ENCODE results near the gene RAPGEF1. TPM values are rescaled to one million over a fixed set of nuclear protein-coding genes. Genes with fewer than 3 reads are reported as not detected.

Gene RAPGEF1
- polyA plus RNA-seq, 1 donor from 2014 or later: 23.6 TPM

DNA sequence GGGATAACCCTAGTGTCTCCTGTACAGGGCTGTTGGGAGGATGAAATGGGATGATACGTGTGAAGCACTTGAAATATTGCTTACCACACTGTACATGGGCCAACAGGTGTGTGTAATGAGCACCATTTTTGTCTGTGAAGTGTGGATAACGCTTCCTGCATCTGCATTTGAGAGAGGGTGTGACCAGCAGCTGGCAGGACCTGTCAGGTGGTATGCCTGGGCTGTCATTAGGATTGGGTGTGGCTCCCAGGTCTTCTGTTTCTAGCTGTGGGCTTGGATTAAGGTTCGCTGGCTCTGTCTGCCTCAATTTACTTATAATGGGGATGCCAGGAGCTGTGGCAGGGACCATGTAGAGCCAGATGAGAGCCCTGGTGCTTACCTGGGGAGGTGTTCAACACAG, 120.2 kb downstream of the RAPGEF1 start:
- Histone ChIP-seq H3K4me2 (ENCODE audit: low read length) (no peak overlapping the region), H2AFZ (ENCODE audit: low read depth, low read length) (no peak overlapping the region), H3K27me3 (ENCODE audit: insufficient read depth, low read depth, low read length) (no peaks in the 10 kb centered on the region), H3K79me2 (replicated peaks; ENCODE audit: insufficient read depth, low read length) (no peaks in the 10 kb centered on the region), H4K20me1 (ENCODE audit: insufficient read depth) (no peaks in the 10 kb centered on the region), H3K27ac (ENCODE audit: low read length) (no peak overlapping the region), H3K36me3 (ENCODE audit: insufficient read depth, low read length) (no peaks in the 10 kb centered on the region), H3K9me3 (ENCODE audit: low read length) (no peaks in the 10 kb centered on the region), H3F3A (ENCODE audit: insufficient read depth, low read length, poor library complexity, severe bottlenecking) (no peaks in the 10 kb centered on the region), H3K9me2 (ENCODE audit: insufficient read depth, low read length) (no peaks in the 10 kb centered on the region), H3K9ac (ENCODE audit: low read length) (no peak overlapping the region), H3K4me3 (ENCODE audit: low read length) (no peak overlapping the region)
- TF ChIP-seq, protein P1, sequence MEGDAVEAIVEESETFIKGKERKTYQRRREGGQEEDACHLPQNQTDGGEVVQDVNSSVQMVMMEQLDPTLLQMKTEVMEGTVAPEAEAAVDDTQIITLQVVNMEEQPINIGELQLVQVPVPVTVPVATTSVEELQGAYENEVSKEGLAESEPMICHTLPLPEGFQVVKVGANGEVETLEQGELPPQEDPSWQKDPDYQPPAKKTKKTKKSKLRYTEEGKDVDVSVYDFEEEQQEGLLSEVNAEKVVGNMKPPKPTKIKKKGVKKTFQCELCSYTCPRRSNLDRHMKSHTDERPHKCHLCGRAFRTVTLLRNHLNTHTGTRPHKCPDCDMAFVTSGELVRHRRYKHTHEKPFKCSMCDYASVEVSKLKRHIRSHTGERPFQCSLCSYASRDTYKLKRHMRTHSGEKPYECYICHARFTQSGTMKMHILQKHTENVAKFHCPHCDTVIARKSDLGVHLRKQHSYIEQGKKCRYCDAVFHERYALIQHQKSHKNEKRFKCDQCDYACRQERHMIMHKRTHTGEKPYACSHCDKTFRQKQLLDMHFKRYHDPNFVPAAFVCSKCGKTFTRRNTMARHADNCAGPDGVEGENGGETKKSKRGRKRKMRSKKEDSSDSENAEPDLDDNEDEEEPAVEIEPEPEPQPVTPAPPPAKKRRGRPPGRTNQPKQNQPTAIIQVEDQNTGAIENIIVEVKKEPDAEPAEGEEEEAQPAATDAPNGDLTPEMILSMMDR (IDR thresholded peaks at IDR 0.05; ENCODE audit: poor library complexity, severe bottlenecking): no peak
- no peak for TF ChIP-seq MXI1 (conservative IDR thresholded peaks at IDR 0.05; ENCODE audit: poor library complexity, severe bottlenecking)
- no peak for TF ChIP-seq TAF1 (IDR thresholded peaks at IDR 0.05; ENCODE audit: low read depth)
- no peak for TF ChIP-seq RAD21 (conservative IDR thresholded peaks at IDR 0.05)
- TF ChIP-seq, protein P2, sequence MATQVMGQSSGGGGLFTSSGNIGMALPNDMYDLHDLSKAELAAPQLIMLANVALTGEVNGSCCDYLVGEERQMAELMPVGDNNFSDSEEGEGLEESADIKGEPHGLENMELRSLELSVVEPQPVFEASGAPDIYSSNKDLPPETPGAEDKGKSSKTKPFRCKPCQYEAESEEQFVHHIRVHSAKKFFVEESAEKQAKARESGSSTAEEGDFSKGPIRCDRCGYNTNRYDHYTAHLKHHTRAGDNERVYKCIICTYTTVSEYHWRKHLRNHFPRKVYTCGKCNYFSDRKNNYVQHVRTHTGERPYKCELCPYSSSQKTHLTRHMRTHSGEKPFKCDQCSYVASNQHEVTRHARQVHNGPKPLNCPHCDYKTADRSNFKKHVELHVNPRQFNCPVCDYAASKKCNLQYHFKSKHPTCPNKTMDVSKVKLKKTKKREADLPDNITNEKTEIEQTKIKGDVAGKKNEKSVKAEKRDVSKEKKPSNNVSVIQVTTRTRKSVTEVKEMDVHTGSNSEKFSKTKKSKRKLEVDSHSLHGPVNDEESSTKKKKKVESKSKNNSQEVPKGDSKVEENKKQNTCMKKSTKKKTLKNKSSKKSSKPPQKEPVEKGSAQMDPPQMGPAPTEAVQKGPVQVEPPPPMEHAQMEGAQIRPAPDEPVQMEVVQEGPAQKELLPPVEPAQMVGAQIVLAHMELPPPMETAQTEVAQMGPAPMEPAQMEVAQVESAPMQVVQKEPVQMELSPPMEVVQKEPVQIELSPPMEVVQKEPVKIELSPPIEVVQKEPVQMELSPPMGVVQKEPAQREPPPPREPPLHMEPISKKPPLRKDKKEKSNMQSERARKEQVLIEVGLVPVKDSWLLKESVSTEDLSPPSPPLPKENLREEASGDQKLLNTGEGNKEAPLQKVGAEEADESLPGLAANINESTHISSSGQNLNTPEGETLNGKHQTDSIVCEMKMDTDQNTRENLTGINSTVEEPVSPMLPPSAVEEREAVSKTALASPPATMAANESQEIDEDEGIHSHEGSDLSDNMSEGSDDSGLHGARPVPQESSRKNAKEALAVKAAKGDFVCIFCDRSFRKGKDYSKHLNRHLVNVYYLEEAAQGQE (IDR thresholded peaks at IDR 0.05; ENCODE audit: borderline replicate concordance): no peak
- no peak for TF ChIP-seq SMC3 (conservative IDR thresholded peaks at IDR 0.05; ENCODE audit: poor library complexity)
- TF ChIP-seq POLR2AphosphoS5 (IDR thresholded peaks at IDR 0.05): no peak
- no peak for TF ChIP-seq EZH2 (IDR thresholded peaks at IDR 0.05; ENCODE audit: borderline replicate concordance, insufficient read depth, low read length, poor library complexity, severe bottlenecking)
- TF ChIP-seq EP300 (conservative IDR thresholded peaks at IDR 0.05; ENCODE audit: poor library complexity, severe bottlenecking): no peak

DNA sequence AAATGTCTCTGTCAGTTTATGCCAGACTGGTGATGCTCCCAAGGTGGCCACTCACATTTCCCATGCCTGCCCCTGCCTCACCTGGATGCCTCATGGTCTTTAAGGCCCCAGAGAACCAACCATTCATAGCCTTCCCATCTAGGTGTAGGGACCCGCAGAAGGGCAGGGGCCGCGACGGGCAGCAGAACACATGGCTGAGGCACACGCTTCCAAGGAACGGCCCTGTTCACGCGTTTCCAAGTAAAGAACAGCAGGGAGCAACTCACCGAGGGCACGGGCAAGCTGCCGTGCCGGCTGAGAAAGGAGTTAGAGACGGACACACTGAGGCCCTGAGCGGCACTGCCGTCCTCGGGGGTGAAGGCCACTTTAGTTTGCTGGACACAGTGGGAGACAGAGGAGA, 121.1 kb downstream of the RAPGEF1 start:
- no peaks in the 10 kb centered on the region for H3K27me3 ChIP-seq (ENCODE audit: insufficient read depth, low read depth, low read length)
- H3K36me3 ChIP-seq (ENCODE audit: insufficient read depth, low read length): no peaks in the 10 kb centered on the region

More for the DNA sequence above, 121.1 kb downstream of the RAPGEF1 start:
- Histone ChIP-seq H3F3A (ENCODE audit: insufficient read depth, low read length, poor library complexity, severe bottlenecking) (no peaks in the 10 kb centered on the region), H3K79me2 (replicated peaks; ENCODE audit: insufficient read depth, low read length) (no peaks in the 10 kb centered on the region), H3K9me2 (ENCODE audit: insufficient read depth, low read length) (no peaks in the 10 kb centered on the region), H3K4me2 (ENCODE audit: low read length) (no peak overlapping the region), H2AFZ (ENCODE audit: low read depth, low read length) (no peak overlapping the region), H3K9me3 (ENCODE audit: low read length) (no peaks in the 10 kb centered on the region), H4K20me1 (ENCODE audit: insufficient read depth) (no peaks in the 10 kb centered on the region), H3K4me3 (ENCODE audit: low read length) (no peak overlapping the region), H3K27ac (ENCODE audit: low read length) (no peak overlapping the region), H3K9ac (ENCODE audit: low read length) (no peak overlapping the region)
- TF ChIP-seq EZH2 (IDR thresholded peaks at IDR 0.05; ENCODE audit: borderline replicate concordance, insufficient read depth, low read length, poor library complexity, severe bottlenecking): no peak
- TF ChIP-seq SMC3 (conservative IDR thresholded peaks at IDR 0.05; ENCODE audit: poor library complexity): no peak
- TF ChIP-seq MXI1 (conservative IDR thresholded peaks at IDR 0.05; ENCODE audit: poor library complexity, severe bottlenecking): no peak
- TF ChIP-seq, protein P1 (IDR thresholded peaks at IDR 0.05; ENCODE audit: poor library complexity, severe bottlenecking): no peak
- no peak for TF ChIP-seq EP300 (conservative IDR thresholded peaks at IDR 0.05; ENCODE audit: poor library complexity, severe bottlenecking)
- TF ChIP-seq, protein P2 (IDR thresholded peaks at IDR 0.05; ENCODE audit: borderline replicate concordance): no peak
- no peak for TF ChIP-seq RAD21 (conservative IDR thresholded peaks at IDR 0.05)
- TF ChIP-seq POLR2AphosphoS5 (IDR thresholded peaks at IDR 0.05): no peak
- no peak for TF ChIP-seq TAF1 (IDR thresholded peaks at IDR 0.05; ENCODE audit: low read depth)
